ENCODE measurements around the gene PDE8B.

Gene PDE8B

DNA sequence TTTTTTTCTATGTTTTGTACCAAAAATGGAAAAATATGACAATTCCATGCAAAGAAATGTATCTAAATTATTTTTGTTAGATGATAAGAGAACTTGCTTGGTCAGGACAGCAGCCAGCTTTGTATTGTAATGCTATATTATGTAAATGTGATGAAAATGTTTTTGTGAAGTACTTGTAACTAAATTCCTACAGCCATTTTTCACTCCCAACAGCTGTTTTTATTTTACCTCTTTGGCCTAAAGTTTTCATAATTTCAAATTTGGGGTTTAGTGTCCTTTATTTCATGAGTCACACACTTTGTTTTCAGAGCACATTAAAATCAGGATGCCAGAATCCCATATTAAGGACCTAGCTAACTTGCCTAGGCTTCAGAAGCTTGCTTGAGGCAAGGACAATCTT, 217.5 kb downstream of the PDE8B start:
- no peak overlapping the region for H3K4me3 ChIP-seq
- no peak overlapping the region for H3K4me2 ChIP-seq
- H3K36me3 ChIP-seq: peaks cover 40 to 99% (median 59%) of the 10 kb centered on the region in 11 experiments
- TF ChIP-seq Cebpa-rat (IDR thresholded peaks at IDR 0.05): no peak
- H3K4me1 ChIP-seq: no peaks in the 10 kb centered on the region
- H3K9ac ChIP-seq: no peak overlapping the region
- no peaks in the 10 kb centered on the region for H4K20me1 ChIP-seq
- no peaks in the 10 kb centered on the region for H3K27me3 ChIP-seq
- H3K9me3 ChIP-seq (replicated peaks in 1 of 11): peaks cover 0 to 7% (median 2%) of the 10 kb centered on the region in 11 experiments; a peak in 3 of 22 replicates
- no peak overlapping the region for H3K27ac ChIP-seq

DNA sequence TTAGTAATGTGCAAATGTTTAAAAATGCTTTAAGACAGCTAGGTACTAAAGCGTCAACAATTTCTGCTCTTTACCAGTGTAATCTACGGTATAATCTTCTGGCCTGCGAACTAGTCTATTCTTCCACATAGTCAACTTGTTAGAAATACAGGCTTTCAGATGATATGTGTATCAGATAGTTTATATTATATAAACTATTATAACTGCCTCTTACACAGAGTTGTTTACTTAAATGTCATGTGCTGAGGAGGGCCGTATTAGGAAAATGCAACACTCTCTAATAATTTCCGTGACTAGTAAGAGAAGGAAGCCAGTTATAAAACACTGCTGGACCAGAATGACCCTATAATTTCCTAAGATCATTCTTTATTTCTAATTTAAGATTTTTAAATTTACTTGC, 218.0 kb downstream of the PDE8B start:
- no peak overlapping the region for H3K9ac ChIP-seq
- H3K4me2 ChIP-seq: no peak overlapping the region
- no peak for TF ChIP-seq Cebpa-rat (IDR thresholded peaks at IDR 0.05)
- H3K4me3 ChIP-seq: no peak overlapping the region
- H3K9me3 ChIP-seq (replicated peaks in 1 of 11): 0 out of 22 replicates have a peak, but pooled peaks cover 0 to 1% (median 0%) of the 10 kb centered on the region in 11 experiments
- peaks cover 42 to 99% (median 61%) of the 10 kb centered on the region in 11 experiments for H3K36me3 ChIP-seq
- H3K4me1 ChIP-seq: no peaks in the 10 kb centered on the region
- no peaks in the 10 kb centered on the region for H4K20me1 ChIP-seq
- no peaks in the 10 kb centered on the region for H3K27me3 ChIP-seq
- H3K27ac ChIP-seq: no peak overlapping the region

DNA sequence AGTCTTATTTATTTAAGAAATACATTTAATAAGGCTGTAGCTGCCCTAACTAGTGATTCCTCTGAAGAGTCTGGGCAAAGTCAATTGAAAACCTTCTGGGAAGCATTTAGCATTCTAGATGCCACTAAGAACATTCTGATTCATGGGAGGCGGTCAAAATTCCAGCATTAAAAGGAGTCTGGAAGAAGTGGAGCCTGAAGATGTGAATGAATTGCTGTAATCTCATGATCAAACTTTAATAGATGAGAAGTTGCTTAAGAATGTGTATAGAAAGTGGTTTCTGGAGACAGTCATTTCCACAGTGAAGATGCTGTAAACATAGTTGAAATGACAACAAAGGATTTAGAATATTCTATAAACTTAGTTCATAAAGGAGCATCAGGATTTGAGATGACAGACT, 220.2 kb downstream of the PDE8B start:
- Histone ChIP-seq H3K27me3 (no peaks in the 10 kb centered on the region), H3K4me2 (no peak overlapping the region), H3K36me3 (peaks cover 52 to 100% (median 64%) of the 10 kb centered on the region in 11 experiments), H3K9ac (no peak overlapping the region), H3K4me1 (no peaks in the 10 kb centered on the region), H3K27ac (no peak overlapping the region), H3K9me3 (replicated peaks in 1 of 11) (no peaks in the 10 kb centered on the region), H3K4me3 (no peak overlapping the region), H4K20me1 (no peaks in the 10 kb centered on the region)
- TF ChIP-seq Cebpa-rat (IDR thresholded peaks at IDR 0.05): no peak

DNA sequence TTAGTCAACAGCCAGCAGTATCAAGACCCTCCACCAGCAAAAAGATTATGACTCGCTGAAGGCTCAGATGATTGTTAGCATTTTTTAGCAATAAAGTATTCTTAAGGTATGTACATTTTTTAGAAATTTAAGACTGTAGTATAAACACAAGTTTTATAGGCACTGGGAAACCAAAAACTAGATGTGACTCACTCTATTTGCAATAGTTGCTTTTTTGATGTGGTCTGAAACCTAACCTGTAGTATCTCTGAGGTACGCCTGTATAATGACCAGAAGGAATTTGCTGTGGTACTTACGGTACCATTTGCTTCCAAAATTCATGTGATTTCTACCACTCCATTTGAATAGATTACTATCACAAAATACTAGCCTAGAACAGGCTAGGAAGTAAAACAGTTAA, 220.8 kb downstream of the PDE8B start:
- no peak for TF ChIP-seq Cebpa-rat (IDR thresholded peaks at IDR 0.05)
- Histone ChIP-seq H3K27ac (no peak overlapping the region), H3K4me3 (no peak overlapping the region), H3K9me3 (replicated peaks in 1 of 11) (no peaks in the 10 kb centered on the region), H3K9ac (no peak overlapping the region), H3K36me3 (peaks cover 46 to 100% (median 64%) of the 10 kb centered on the region in 11 experiments), H3K4me1 (no peaks in the 10 kb centered on the region), H3K27me3 (no peaks in the 10 kb centered on the region), H4K20me1 (no peaks in the 10 kb centered on the region), H3K4me2 (no peak overlapping the region)

DNA sequence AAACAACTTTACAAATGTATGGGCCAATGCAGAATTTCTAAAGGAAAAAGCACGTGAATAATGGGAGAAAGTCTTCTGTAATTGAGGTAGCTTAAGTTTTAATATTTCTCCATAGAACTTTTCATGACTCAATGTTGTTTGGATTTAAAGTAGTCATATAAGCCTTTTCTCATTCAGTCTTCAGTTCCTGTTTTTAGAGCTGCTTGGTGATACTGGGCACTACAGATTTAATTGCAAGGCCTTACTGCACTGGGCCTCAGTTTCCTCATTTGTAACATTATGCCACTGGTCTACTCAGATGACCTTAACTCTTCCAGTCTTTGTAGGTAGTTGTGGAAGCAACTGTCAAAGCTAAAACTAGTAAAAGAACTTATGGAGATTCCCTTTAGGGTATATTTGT, 221.2 kb downstream of the PDE8B start:
- Histone ChIP-seq H3K9ac (no peak overlapping the region), H3K36me3 (peaks cover 42 to 100% (median 64%) of the 10 kb centered on the region in 11 experiments), H3K4me3 (no peak overlapping the region), H3K9me3 (replicated peaks in 1 of 11) (no peaks in the 10 kb centered on the region), H3K4me1 (no peaks in the 10 kb centered on the region), H4K20me1 (no peaks in the 10 kb centered on the region), H3K4me2 (no peak overlapping the region), H3K27ac (no peak overlapping the region), H3K27me3 (no peaks in the 10 kb centered on the region)
- no peak for TF ChIP-seq Cebpa-rat (IDR thresholded peaks at IDR 0.05)

DNA sequence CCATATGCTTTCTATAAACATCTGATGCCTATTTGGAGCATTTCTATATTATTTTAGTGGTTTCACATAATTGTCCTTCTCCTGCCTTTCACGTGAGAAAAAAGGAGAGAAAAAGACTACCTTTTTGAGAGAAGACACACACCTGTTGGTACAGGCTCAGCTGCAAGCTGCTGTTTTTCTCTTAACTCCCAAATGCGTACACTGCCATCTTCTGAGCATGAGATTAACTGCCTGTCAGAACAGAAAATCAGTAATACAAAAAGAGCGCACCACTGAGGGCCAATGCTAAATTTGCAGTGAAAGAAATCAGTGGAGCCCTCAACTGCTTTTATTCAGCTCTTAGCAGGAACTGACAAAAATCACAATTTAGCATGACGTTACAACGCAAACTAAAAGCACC, 226.7 kb downstream of the PDE8B start:
- no peak overlapping the region for H3K4me2 ChIP-seq

DNA sequence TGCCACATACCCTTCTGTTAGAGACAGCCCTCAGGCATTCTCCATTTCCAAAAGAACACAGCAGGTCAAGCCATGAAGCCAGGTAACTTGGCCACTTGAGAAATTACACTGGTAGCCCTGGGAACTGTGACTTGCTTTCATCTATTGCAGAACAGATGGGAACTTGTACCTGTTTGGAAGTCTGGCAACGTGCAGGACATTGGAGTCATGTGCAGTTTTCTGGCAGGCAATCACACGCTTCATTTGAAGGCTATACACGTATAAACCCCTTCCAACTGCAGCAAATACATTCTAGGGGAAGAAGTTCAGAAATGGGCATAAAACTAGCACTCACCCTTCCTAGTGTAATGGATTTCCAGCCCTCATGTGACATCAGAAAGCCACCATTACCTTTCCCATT, 227.6 kb downstream of the PDE8B start:
- Histone ChIP-seq H3K4me3 (no peak overlapping the region), H3K36me3 (peaks cover 26 to 90% (median 53%) of the 10 kb centered on the region in 11 experiments; a peak in 21 of 22 replicates), H3K4me2 (no peak overlapping the region), H3K27me3 (no peaks in the 10 kb centered on the region), H3K4me1 (no peaks in the 10 kb centered on the region), H3K27ac (no peak overlapping the region), H3K9ac (no peak overlapping the region), H3K9me3 (replicated peaks in 1 of 11) (no peaks in the 10 kb centered on the region), H4K20me1 (no peaks in the 10 kb centered on the region; a peak in 2 of 22 replicates)
- TF ChIP-seq Cebpa-rat (IDR thresholded peaks at IDR 0.05): no peak

More for the DNA sequence above, 226.7 kb downstream of the PDE8B start:
- Histone ChIP-seq H3K27me3 (no peaks in the 10 kb centered on the region), H3K9ac (no peak overlapping the region), H3K4me3 (no peak overlapping the region), H3K4me1 (no peaks in the 10 kb centered on the region), H3K27ac (no peak overlapping the region), H4K20me1 (no peaks in the 10 kb centered on the region; a peak in 2 of 22 replicates), H3K36me3 (peaks cover 35 to 94% (median 57%) of the 10 kb centered on the region in 11 experiments), H3K9me3 (replicated peaks in 1 of 11) (no peaks in the 10 kb centered on the region)
- TF ChIP-seq Cebpa-rat (IDR thresholded peaks at IDR 0.05): no peak

DNA sequence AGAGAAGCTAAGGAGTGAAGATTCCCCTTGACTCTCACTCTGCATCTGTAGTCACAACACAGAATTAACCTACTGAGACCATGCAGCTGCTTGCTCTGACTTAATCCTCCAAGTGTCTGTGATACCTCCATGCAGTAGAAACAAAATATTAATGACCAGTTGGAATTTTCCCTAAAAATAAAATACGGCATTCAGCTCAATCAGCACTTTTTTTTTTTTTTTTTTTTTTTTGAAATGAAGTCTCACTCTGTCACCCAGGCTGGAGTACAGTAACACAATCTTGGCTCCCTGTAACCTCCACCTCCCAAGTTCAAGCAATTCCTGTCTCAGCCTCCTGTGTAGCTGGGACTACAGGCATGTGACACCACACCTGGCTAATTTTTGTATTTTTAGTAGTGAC, 233.2 kb downstream of the PDE8B start:
- H3K36me3 ChIP-seq: peaks cover 42 to 90% (median 54%) of the 10 kb centered on the region in 11 experiments
- H3K27me3 ChIP-seq: no peaks in the 10 kb centered on the region
- no peak for TF ChIP-seq Cebpa-rat (IDR thresholded peaks at IDR 0.05)

DNA sequence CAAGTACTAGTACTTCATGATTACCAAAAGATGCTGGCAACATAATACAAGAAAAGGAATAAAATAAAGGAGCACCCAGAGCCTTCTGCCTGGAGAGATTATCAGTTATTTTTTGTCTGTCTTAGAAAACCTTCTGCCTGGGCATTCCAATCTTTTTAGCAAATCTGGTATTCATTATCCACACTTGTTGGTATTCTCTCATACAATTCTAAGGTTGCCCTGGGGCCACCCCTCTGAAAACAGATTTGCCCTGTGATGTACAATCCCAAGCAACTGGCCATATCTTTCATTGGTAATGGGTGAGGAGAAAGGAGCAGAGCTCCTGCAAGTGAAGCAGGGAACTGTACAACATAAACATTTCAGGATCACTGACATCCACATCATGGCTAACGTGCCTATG, 233.9 kb downstream of the PDE8B start:
- peaks cover 45 to 85% (median 61%) of the 10 kb centered on the region in 11 experiments for H3K36me3 ChIP-seq
- peaks cover 8 to 23% (median 15%) of the 10 kb centered on the region in 11 experiments; a peak in 21 of 22 replicates for H3K9me3 ChIP-seq (replicated peaks in 1 of 11)
- no peaks in the 10 kb centered on the region for H3K27me3 ChIP-seq
- H3K4me3 ChIP-seq: no peak overlapping the region
- peaks cover 0 to 9% (median under 1%) of the 10 kb centered on the region in 10 experiments; a peak in 9 of 20 replicates for H3K4me1 ChIP-seq
- no peak overlapping the region for H3K4me2 ChIP-seq
- H4K20me1 ChIP-seq: no peaks in the 10 kb centered on the region; a peak in 2 of 22 replicates
- H3K9ac ChIP-seq: no peak overlapping the region
- no peak for TF ChIP-seq Cebpa-rat (IDR thresholded peaks at IDR 0.05)
- H3K27ac ChIP-seq: no peak overlapping the region

More for the DNA sequence above, 233.2 kb downstream of the PDE8B start:
- Histone ChIP-seq H4K20me1 (no peaks in the 10 kb centered on the region; a peak in 2 of 22 replicates), H3K4me3 (no peak overlapping the region), H3K9ac (no peak overlapping the region), H3K9me3 (replicated peaks in 1 of 11) (peaks cover 8 to 23% (median 15%) of the 10 kb centered on the region in 11 experiments; a peak in 21 of 22 replicates), H3K27ac (no peak overlapping the region), H3K4me1 (peaks cover 0 to 2% (median 0%) of the 10 kb centered on the region in 10 experiments; a peak in 4 of 20 replicates), H3K4me2 (no peak overlapping the region)

DNA sequence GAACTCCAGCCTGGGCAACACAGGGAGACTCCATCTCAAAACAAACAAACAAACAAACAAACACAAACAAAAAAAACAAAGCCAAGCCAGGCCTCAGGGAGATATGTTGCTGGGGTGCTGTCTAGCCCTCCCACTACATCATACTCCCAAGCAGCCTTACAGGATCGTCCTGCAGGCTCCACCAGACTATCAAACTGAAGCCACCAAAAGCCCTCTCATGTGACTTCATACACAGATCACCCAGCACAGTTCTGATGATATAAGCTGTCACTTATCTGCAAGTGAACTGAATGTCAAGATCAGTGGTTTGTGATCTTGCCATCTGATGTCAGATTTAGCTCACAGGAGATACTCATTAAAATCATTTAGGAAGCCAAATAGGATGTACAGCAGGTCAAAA, 238.4 kb downstream of the PDE8B start:
- no peak overlapping the region for H3K9ac ChIP-seq
- H4K20me1 ChIP-seq: no peaks in the 10 kb centered on the region
- peaks cover 41 to 79% (median 58%) of the 10 kb centered on the region in 11 experiments for H3K36me3 ChIP-seq
- H3K4me3 ChIP-seq: no peak overlapping the region
- peaks cover 8 to 23% (median 15%) of the 10 kb centered on the region in 11 experiments; a peak in 21 of 22 replicates for H3K9me3 ChIP-seq (replicated peaks in 1 of 11)
- H3K4me2 ChIP-seq: peak overlapping the region in 3 of 11 experiments; percentile 30 to 55 (median 54); a peak in 6 of 22 replicates
- H3K27me3 ChIP-seq: no peaks in the 10 kb centered on the region
- H3K4me1 ChIP-seq: peaks cover 0 to 20% (median 2%) of the 10 kb centered on the region in 10 experiments; a peak in 9 of 20 replicates
- H3K27ac ChIP-seq: peak overlapping the region in 1 of 11 experiments; percentile 33; a peak in 1 of 22 replicates
- no peak for TF ChIP-seq Cebpa-rat (IDR thresholded peaks at IDR 0.05)
